Left ventricle myocardium inferior (tissue), 1 donor: ENCODE data around the gene DENND4A. TPM values are rescaled to one million over a fixed set of nuclear protein-coding genes. Genes with fewer than 3 reads are reported as not detected.

Source experiments
- DNase-seq: peaks from one replicate; pipeline ENCODE4 v3.0.0-alpha.2; 2020
- H3K27ac ChIP-seq: fragments of 200-600 bp; replicated peaks from 2 replicates; pipeline ENCODE4 v1.8.0; 2021
- H3K27me3 ChIP-seq: fragments of 200-600 bp; 2 replicates; pipeline ENCODE4 v1.8.0; 2021; ENCODE audit warnings: low read depth
- H3K36me3 ChIP-seq: fragments of 200-600 bp; 2 replicates; pipeline ENCODE4 v1.8.0; 2021
- H3K4me1 ChIP-seq: fragments of 200-600 bp; 2 replicates; pipeline ENCODE4 v1.8.0; 2021
- H3K4me3 ChIP-seq: fragments of 200-600 bp; 2 replicates; pipeline ENCODE4 v1.8.0; 2021; ENCODE audit warnings: mild to moderate bottlenecking, moderate library complexity
- H3K9me3 ChIP-seq: fragments of 200-600 bp; replicated peaks from 2 replicates; pipeline ENCODE4 v1.8.0; 2021
- intact Hi-C: fragments of 100-400 bp; cut with micrococcal nuclease; formaldehyde crosslinking; loops from one replicate; pipeline ENCODE4 v1.11.0; 2022
- total RNA-seq: library from RNA; stranded (reverse); fragmentation: NEBNext Ultra II Directional; extraction: Animal tissue kit (Norgen Biotek cat#: 25700); gene quantifications from one replicate; pipeline ENCODE4 v1.2.1, GENCODE V29; 2021
- TF ChIP-seq, protein P1 (sequence below): fragments of 200-600 bp; IDR thresholded peaks from 2 replicates; pipeline ENCODE4 v1.8.0; 2021; ENCODE audit warnings: antibody characterized with exemption, mild to moderate bottlenecking, borderline replicate concordance
- donor health status: DM: no; HTN: yes; CAD: no; lungs with severe emphysema.

The DENND4A gene
- total RNA-seq, 1 donor from 2014 or later, result 13.5 TPM

DNA sequence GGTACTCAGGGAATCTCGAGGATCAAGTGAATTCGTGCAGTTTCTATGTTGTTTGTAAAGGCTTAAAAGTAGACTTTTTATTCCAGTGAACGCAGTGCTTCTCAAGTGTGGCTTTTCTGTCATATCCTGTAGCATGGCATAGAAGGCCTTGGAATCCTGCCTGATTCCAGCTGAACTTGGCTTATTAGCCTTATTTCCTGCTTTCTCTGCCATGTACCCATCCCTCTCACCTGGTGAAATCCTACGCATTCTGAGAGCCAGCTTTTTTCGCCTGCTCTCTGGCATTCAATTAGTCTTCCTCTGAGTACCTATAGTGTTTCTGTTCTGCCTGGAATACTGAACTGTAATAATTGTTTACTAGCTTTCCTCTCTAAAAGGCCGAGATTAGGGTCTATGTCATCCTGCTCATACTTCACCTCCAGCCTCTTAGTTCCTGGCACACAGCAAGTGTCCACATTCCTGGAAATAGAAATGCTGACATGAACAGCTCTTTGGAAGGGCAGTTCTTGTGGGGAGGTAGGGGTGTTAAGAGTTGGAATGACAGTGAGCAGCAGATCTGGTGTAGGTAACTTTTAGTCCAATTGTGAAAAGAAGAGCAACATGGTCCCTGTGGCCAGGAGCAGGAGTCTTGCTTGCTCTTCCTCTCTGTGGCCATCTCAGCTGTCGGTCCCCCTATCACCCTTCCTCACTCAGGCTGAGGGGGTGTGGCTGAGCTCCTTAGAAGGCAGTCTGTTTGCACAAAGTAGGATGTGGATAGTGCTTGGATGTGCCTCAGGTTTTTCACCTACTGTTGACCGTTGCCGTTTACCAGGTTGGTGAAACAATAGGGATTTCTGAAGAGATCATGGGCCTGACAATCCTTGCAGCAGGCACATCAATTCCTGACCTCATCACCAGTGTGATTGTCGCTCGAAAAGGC lies 140.0 kb downstream of the DENND4A start:
- no peak overlapping the region for H3K27ac ChIP-seq
- H3K36me3 ChIP-seq, result peaks cover 14% of the 10 kb centered on the region
- DNase-seq, result no peak
- peaks cover 5% of the 10 kb centered on the region for H3K4me1 ChIP-seq
- TF ChIP-seq, protein P1, sequence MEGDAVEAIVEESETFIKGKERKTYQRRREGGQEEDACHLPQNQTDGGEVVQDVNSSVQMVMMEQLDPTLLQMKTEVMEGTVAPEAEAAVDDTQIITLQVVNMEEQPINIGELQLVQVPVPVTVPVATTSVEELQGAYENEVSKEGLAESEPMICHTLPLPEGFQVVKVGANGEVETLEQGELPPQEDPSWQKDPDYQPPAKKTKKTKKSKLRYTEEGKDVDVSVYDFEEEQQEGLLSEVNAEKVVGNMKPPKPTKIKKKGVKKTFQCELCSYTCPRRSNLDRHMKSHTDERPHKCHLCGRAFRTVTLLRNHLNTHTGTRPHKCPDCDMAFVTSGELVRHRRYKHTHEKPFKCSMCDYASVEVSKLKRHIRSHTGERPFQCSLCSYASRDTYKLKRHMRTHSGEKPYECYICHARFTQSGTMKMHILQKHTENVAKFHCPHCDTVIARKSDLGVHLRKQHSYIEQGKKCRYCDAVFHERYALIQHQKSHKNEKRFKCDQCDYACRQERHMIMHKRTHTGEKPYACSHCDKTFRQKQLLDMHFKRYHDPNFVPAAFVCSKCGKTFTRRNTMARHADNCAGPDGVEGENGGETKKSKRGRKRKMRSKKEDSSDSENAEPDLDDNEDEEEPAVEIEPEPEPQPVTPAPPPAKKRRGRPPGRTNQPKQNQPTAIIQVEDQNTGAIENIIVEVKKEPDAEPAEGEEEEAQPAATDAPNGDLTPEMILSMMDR, result no peak
- no peaks in the 10 kb centered on the region for H3K27me3 ChIP-seq
- no peaks in the 10 kb centered on the region for H3K9me3 ChIP-seq
- intact Hi-C loops, result no loop called here
- no peak overlapping the region for H3K4me3 ChIP-seq

DNA sequence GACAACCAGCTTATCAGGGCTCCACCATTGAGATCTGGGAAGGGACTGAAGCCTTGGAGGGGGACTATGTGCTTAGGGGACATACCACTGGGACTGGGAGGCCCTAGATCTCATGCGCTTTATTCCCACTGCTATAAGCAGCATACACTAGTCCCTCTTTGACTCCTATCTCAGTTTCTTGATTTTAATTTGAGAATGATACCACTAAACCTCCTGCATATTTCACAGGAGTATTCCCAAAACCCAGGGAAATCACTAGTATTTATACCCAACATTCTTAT lies 141.1 kb downstream of the DENND4A start:
- Histone ChIP-seq H3K27ac (no peak overlapping the region), H3K36me3 (peaks cover 8% of the 10 kb centered on the region), H3K9me3 (no peaks in the 10 kb centered on the region), H3K4me3 (no peak overlapping the region), H3K27me3 (no peaks in the 10 kb centered on the region), H3K4me1 (peaks cover 5% of the 10 kb centered on the region)
- DNase-seq, result no peak
- intact Hi-C loops, result no loop called here
- TF ChIP-seq, protein P1, result no peak

DNA sequence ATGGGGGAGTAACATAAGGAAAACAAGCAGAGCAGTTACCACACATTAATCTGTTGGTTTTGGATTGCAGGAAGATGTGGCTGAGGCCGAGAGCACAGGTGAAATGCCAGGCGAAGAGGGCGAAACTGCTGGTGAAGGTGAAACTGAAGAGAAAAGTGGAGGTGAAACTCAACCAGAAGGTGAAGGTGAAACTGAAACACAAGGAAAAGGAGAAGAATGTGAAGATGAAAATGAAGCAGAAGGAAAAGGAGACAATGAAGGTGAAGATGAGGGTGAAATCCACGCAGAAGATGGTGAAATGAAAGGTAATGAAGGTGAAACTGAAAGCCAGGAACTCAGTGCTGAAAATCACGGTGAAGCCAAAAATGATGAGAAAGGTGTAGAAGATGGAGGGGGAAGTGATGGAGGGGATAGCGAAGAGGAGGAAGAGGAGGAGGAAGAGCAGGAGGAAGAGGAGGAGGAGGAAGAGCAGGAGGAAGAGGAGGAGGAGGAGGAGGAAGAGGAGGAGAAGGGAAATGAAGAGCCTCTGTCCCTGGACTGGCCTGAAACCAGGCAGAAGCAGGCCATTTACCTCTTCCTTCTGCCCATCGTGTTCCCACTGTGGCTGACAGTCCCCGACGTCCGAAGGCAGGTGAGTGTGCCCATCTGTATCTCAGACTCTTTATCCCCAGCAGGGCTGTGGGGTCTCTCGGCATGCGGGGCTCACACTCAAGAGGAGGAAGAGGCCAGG lies 141.6 kb downstream of the DENND4A start:
- no peak overlapping the region for H3K27ac ChIP-seq
- TF ChIP-seq, protein P1, result no peak
- intact Hi-C loops, result no loop called here
- H3K36me3 ChIP-seq, result peaks cover 3% of the 10 kb centered on the region
- H3K4me3 ChIP-seq, result no peak overlapping the region
- DNase-seq, result no peak
- H3K27me3 ChIP-seq, result no peaks in the 10 kb centered on the region
- H3K4me1 ChIP-seq, result peaks cover 5% of the 10 kb centered on the region
- no peaks in the 10 kb centered on the region for H3K9me3 ChIP-seq

DNA sequence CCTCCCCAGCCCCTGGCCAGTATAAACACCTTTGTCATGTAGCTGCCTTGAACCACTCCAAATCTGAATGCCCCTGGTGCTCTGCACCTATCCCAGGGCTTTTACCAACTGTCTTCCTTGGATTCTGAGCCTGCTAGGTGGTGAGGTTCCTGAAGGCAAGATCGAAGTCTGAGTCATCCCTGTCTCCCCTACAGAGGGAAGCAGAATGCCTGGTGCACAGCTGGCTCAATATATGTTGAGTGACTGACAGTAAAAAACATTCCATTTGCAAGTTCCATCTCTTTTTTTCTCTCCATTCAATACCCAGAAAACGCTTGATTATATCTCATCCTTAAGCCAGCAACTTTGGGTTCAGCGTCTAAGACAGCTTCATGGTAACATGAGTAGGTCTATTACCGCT lies 145.6 kb downstream of the DENND4A start:
- TF ChIP-seq, protein P1, result no peak
- intact Hi-C loops, result no loop called here
- no peak overlapping the region for H3K27ac ChIP-seq

DNA sequence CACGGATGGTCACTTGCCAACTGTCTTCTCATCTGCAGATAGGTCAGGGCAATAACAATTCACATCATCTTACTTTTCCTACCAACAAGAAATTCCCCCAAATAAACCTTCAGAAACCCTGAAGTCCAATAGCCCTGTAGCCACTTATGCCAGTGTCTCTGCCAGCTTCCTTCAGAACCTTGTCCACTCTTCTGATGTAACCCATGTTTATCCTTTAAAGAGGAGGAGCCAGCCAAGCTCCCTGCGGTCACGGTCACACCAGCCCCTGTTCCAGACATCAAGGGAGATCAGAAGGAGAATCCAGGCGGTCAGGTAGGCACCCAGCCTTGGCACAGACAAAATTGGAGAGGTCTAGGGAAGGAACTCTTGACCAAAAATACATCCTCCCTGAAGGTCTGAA lies 146.7 kb downstream of the DENND4A start:
- Histone ChIP-seq H3K27me3 (no peaks in the 10 kb centered on the region), H3K4me3 (no peak overlapping the region), H3K27ac (no peak overlapping the region), H3K4me1 (peaks cover 20% of the 10 kb centered on the region), H3K36me3 (no peaks in the 10 kb centered on the region), H3K9me3 (no peaks in the 10 kb centered on the region)
- TF ChIP-seq, protein P1, result no peak
- no peak for DNase-seq
- intact Hi-C loops, result no loop called here

More for the DNA sequence above, 145.6 kb downstream of the DENND4A start:
- H3K9me3 ChIP-seq, result no peaks in the 10 kb centered on the region
- no peaks in the 10 kb centered on the region for H3K27me3 ChIP-seq
- H3K36me3 ChIP-seq, result no peaks in the 10 kb centered on the region
- H3K4me1 ChIP-seq, result peaks cover 19% of the 10 kb centered on the region
- DNase-seq, result no peak
- no peak overlapping the region for H3K4me3 ChIP-seq
